ENCODE results near the gene GNB4.

GNB4 gene

GRCh38 chr3:179432451-179432850, 18.8 kb downstream of the GNB4 start:
- no peak for DNase-seq

GRCh38 chr3:179432021-179432420, 19.2 kb downstream of the GNB4 start:
- DNase-seq = no peak

- no peak for DNase-seq
Measured at GRCh38 chr3:179430277-179430870, 20.9 kb downstream of the GNB4 start.

- no peak for DNase-seq
Measured at GRCh38 chr3:179428876-179429548, 22.3 kb downstream of the GNB4 start.

- DNase-seq = no peak
Measured at GRCh38 chr3:179425075-179425474, 26.2 kb downstream of the GNB4 start.

- no peak for DNase-seq
Measured at GRCh38 chr3:179421500-179421899, 29.8 kb downstream of the GNB4 start.

- DNase-seq = no peak
Measured at GRCh38 chr3:179418610-179419009, 32.7 kb downstream of the GNB4 start.

GRCh38 chr3:179416681-179417080, 34.6 kb downstream of the GNB4 start:
- DNase-seq = no peak

- DNase-seq = no peak
Measured at GRCh38 chr3:179415377-179415776, 35.9 kb downstream of the GNB4 start.

- no peak for DNase-seq
Measured at GRCh38 chr3:179414804-179415203, 36.5 kb downstream of the GNB4 start.

- DNase-seq = no peak
Measured at GRCh38 chr3:179410999-179411398, 40.3 kb downstream of the GNB4 start.

- DNase-seq = no peak
Measured at GRCh38 chr3:179410331-179410730, 40.9 kb downstream of the GNB4 start.

- DNase-seq = no peak
Measured at GRCh38 chr3:179404307-179404706, 47.0 kb downstream of the GNB4 start.

GRCh38 chr3:179402963-179403362, 48.3 kb downstream of the GNB4 start:
- no peak for DNase-seq

- DNase-seq = no peak
Measured at GRCh38 chr3:179401561-179401960, 49.7 kb downstream of the GNB4 start.

GRCh38 chr3:179398574-179399231, 52.6 kb downstream of the GNB4 start:
- DNase-seq = no peak

- no peak for DNase-seq
Measured at GRCh38 chr3:179391906-179392305, 59.4 kb downstream of the GNB4 start.

GRCh38 chr3:179376474-179376873, 74.8 kb downstream of the GNB4 start:
- no peak for DNase-seq

- no peak for DNase-seq
Measured at GRCh38 chr3:179375091-179375999, 75.9 kb downstream of the GNB4 start.

GRCh38 chr3:179373938-179374337, 77.3 kb downstream of the GNB4 start:
- DNase-seq = no peak

- DNase-seq = no peak
Measured at GRCh38 chr3:179369621-179370020, 81.6 kb downstream of the GNB4 start.

GRCh38 chr3:179363332-179363731, 87.9 kb downstream of the GNB4 start:
- DNase-seq = no peak

- no peak for DNase-seq
Measured at GRCh38 chr3:179355996-179356395, 95.3 kb downstream of the GNB4 start.
